ENCODE measurements around the gene PGAM2. TPM values are rescaled to one million over a fixed set of nuclear protein-coding genes. Genes with fewer than 3 reads are reported as not detected.

PGAM2 gene
- 0.14 and 0.65 TPM in 2 replicates for total RNA-seq

DNA sequence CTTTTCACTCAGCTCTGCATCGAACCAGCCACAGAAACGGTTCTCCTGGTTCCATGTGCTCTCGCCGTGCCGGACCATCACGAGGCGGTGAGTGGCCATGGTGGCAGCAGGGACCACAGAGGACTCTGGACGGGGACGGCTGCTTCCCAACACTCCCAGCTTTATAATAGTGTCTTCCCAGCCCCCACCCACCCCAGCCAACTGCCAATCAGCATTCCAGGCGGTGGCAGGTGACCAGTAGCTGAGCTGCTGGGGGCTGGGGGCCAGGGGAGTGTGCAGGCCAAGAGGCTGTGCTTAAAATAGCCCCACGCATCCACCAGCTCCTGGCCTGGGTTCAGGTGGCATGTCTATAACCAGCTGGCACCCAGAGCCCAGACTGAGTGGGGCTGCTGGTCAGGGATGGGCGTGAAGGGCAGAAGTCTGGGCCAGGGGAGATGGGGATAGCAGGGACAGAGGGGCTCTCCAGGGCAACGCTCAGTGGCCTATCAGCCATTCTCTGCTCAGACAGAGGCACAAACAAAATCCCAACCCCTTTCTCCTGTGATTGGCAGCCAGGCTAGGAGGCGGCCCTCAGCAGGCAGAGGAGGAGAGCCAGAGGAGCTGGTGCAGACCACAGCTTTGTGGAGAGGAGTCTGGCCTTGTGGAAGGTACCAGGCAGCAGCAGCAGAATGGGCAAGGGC lies at the start of gene PGAM2:
Gene PGAM2 (minus strand): TSS at position 137 of the 680 bp plus-strand sequence. CDS start 38 bp downstream, at position 99.

DNA sequence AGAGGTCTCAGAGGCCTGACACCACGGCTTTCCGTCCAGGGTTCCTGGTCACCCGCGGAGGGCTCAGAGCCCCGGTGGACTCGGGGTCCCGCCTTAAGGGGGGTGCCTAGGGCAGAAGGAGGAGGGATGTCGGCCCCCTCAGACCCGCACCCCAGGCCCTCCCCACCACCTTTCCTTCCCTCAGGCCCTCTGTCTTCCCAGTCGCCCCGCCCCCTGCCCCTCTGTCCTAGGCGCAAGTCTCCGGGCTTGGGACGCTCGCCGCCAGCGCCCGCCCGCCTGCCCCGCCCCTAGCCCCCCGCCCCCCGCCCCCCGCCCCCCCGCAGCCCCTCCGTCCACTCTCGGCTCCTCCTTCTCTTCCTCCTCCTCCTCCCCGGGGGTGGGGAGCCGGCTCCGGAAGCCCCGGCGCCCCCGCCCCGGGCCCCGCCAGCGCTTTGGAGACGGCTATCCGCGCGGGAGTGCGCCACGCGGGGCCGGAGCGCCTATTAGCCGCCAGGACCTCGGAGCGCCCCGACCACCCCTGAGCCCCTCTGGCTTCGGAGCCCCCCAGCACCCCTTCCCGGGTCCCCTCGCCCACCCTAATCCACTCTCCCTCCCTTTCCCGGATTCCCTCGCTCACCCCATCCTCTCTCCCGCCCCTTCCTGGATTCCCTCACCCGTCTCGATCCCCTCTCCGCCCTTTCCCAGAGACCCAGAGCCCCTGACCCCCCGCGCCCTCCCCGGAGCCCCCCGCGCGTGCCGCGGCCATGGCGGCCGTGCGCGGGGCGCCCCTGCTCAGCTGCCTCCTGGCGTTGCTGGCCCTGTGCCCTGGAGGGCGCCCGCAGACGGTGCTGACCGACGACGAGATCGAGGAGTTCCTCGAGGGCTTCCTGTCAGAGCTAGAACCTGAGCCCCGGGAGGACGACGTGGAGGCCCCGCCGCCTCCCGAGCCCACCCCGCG lies 38.8 kb upstream of the PGAM2 start, which contains the start of gene AEBP1:
Gene AEBP1 (plus strand): TSS at position 423 of the 937 bp plus-strand sequence. CDS start 321 bp downstream, at position 744.

GRCh38 chr7:44044315-44045225 lies 20.8 kb downstream of the PGAM2 start, which contains the start of gene DBNL:
DBNL (plus strand) TSS chr7:44044702; CDS start chr7:44044738, 36 bp downstream.

Other genes starting within 250 kb of the PGAM2 start
- 97.3 and 98.0 TPM in 2 replicates for gene MRPS24, start 196.1 kb downstream of the PGAM2 start, total RNA-seq
- 22.9 and 25.2 TPM in 2 replicates for gene URGCP, start 159.0 kb downstream of the PGAM2 start, total RNA-seq
- 4.1 and 8.9 TPM in 2 replicates for gene UBE2D4, start 139.1 kb downstream of the PGAM2 start, total RNA-seq
- gene SPDYE1, start 67.7 kb downstream of the PGAM2 start, total RNA-seq, result not detected in 2 replicates
- gene DBNL, start 20.9 kb downstream of the PGAM2 start, total RNA-seq, result 114 and 122 TPM in 2 replicates
- gene POLM, start 17.0 kb upstream of the PGAM2 start, total RNA-seq, result 6.0 and 10.5 TPM in 2 replicates
- gene AEBP1, start 38.8 kb upstream of the PGAM2 start, total RNA-seq, result 15.5 and 53.1 TPM in 2 replicates
- gene POLD2, start 58.0 kb upstream of the PGAM2 start, total RNA-seq, result 79.6 and 94.9 TPM in 2 replicates
- gene MYL7, start 75.8 kb upstream of the PGAM2 start, total RNA-seq, result not detected in 2 replicates
- gene GCK, start 123.9 kb upstream of the PGAM2 start, total RNA-seq, result 1.0 and 1.4 TPM in 2 replicates
- 79.2 and 88.1 TPM in 2 replicates for gene YKT6, start 135.4 kb upstream of the PGAM2 start, total RNA-seq

Measured in smooth muscle cell of bladder (primary cell).